ENCODE data around the gene OIP5. TPM values are rescaled to one million over a fixed set of nuclear protein-coding genes. Genes with fewer than 3 reads are reported as not detected.

OIP5 gene
- total and polyA plus RNA-seq, 4 donors = 0.17 to 11.8 (median 1.1) TPM

GRCh38 chr15:41278319-41278718 lies 54.1 kb downstream of the OIP5 start:
- peaks cover 2 to 6% (median 5%) of the 10 kb centered on the region in 4 donors for H3K4me1 ChIP-seq (ENCODE audit: control insufficient read depth in 4 of 4, insufficient read depth in 4 of 4, low read length in 3 of 4)
- 92% methylated on average over 3 of the region's 3 CpGs for WGBS
- TF ChIP-seq JUND (IDR thresholded peaks at IDR 0.05) (no peak), RXRA (IDR thresholded peaks at IDR 0.05) (no peak), FOXA1 (IDR thresholded peaks at IDR 0.05) (no peak), EGR1 (IDR thresholded peaks at IDR 0.05; ENCODE audit: low read depth in 2 of 2) (no peak), NR2F2 (IDR thresholded peaks at IDR 0.05) (no peak)
- H3K9me3 ChIP-seq (ENCODE audit: control insufficient read depth in 4 of 4, low read length in 3 of 4) = no peaks in the 10 kb centered on the region
- H3K27me3 ChIP-seq (ENCODE audit: control insufficient read depth in 4 of 4, insufficient read depth in 4 of 4, low read length in 3 of 4) = no peaks in the 10 kb centered on the region
- no peak overlapping the region for H3K9ac ChIP-seq (ENCODE audit: low read depth in 1 of 2, low read length in 2 of 2)
- no peak for DNase-seq (ENCODE audit: low spot score)
- peaks cover 11 to 38% (median 29%) of the 10 kb centered on the region in 4 donors for H3K36me3 ChIP-seq (ENCODE audit: control insufficient read depth in 4 of 4, insufficient read depth in 3 of 4, low read depth in 1 of 4, low read length in 3 of 4)
- no peak overlapping the region for H3K27ac ChIP-seq (ENCODE audit: low read depth in 1 of 2, low read length in 2 of 2)
- no peak overlapping the region for H3K4me3 ChIP-seq (ENCODE audit: low read depth in 1 of 3, low read length in 3 of 3)

GRCh38 chr15:41276831-41277230 lies 55.6 kb downstream of the OIP5 start:
- H3K9me3 ChIP-seq (ENCODE audit: control insufficient read depth in 4 of 4, low read length in 3 of 4) = no peaks in the 10 kb centered on the region
- no peak overlapping the region for H3K9ac ChIP-seq (ENCODE audit: low read depth in 1 of 2, low read length in 2 of 2)
- no peaks in the 10 kb centered on the region for H3K27me3 ChIP-seq (ENCODE audit: control insufficient read depth in 4 of 4, insufficient read depth in 4 of 4, low read length in 3 of 4)
- H3K27ac ChIP-seq (ENCODE audit: low read depth in 1 of 2, low read length in 2 of 2) = no peak overlapping the region
- H3K36me3 ChIP-seq (ENCODE audit: control insufficient read depth in 4 of 4, insufficient read depth in 3 of 4, low read depth in 1 of 4, low read length in 3 of 4) = peaks cover 16 to 47% (median 34%) of the 10 kb centered on the region in 4 donors
- H3K4me3 ChIP-seq (ENCODE audit: low read depth in 1 of 3, low read length in 3 of 3) = no peak overlapping the region
- H3K4me1 ChIP-seq (ENCODE audit: control insufficient read depth in 4 of 4, insufficient read depth in 4 of 4, low read length in 3 of 4) = peaks cover 0 to 6% (median 5%) of the 10 kb centered on the region in 4 donors
- no peak for DNase-seq (ENCODE audit: low spot score)
- no peak for TF ChIP-seq ZBTB33 (IDR thresholded peaks at IDR 0.05)
- TF ChIP-seq REST (IDR thresholded peaks at IDR 0.05) = no peak

- Histone ChIP-seq H3K27me3 (ENCODE audit: control insufficient read depth in 4 of 4, insufficient read depth in 4 of 4, low read length in 3 of 4) (no peaks in the 10 kb centered on the region), H3K4me1 (ENCODE audit: control insufficient read depth in 4 of 4, insufficient read depth in 4 of 4, low read length in 3 of 4) (peaks cover 0 to 2% (median 0%) of the 10 kb centered on the region in 4 donors), H3K9me3 (ENCODE audit: control insufficient read depth in 4 of 4, low read length in 3 of 4) (no peaks in the 10 kb centered on the region), H3K27ac (ENCODE audit: low read depth in 1 of 2, low read length in 2 of 2) (no peak overlapping the region), H3K9ac (ENCODE audit: low read depth in 1 of 2, low read length in 2 of 2) (no peak overlapping the region), H3K36me3 (ENCODE audit: control insufficient read depth in 4 of 4, insufficient read depth in 3 of 4, low read depth in 1 of 4, low read length in 3 of 4) (peaks cover 16 to 42% (median 30%) of the 10 kb centered on the region in 4 donors), H3K4me3 (ENCODE audit: low read depth in 1 of 3, low read length in 3 of 3) (no peak overlapping the region)
- no peak for DNase-seq (ENCODE audit: low spot score)
- 97% methylated on average over 2 of the region's 2 CpGs for whole genome bisulfite sequencing
- TF ChIP-seq CTCF (IDR thresholded peaks at IDR 0.05; ENCODE audit: low read depth, low read length, missing input control) (no peak), ATF3 (IDR thresholded peaks at IDR 0.05) (no peak), TAF1 (conservative IDR thresholded peaks at IDR 0.05) (no peak), EGR1 (IDR thresholded peaks at IDR 0.05; ENCODE audit: low read depth in 2 of 2) (no peak), HNF4G (IDR thresholded peaks at IDR 0.05) (no peak), FOXA1 (IDR thresholded peaks at IDR 0.05) (no peak), GABPA (IDR thresholded peaks at IDR 0.05 in 1 of 2, conservative IDR thresholded peaks at IDR 0.05 in 1 of 2) (no peak), FOXA2 (IDR thresholded peaks at IDR 0.05) (no peak), RAD21 (IDR thresholded peaks at IDR 0.05) (no peak), JUND (IDR thresholded peaks at IDR 0.05) (no peak), NR2F2 (IDR thresholded peaks at IDR 0.05) (no peak), RXRA (IDR thresholded peaks at IDR 0.05) (no peak), YY1 (IDR thresholded peaks at IDR 0.05) (no peak), SP1 (IDR thresholded peaks at IDR 0.05) (no peak), ZBTB33 (IDR thresholded peaks at IDR 0.05) (no peak), MAX (IDR thresholded peaks at IDR 0.05) (no peak)
Observed at GRCh38 chr15:41269887-41270286, 62.5 kb downstream of the OIP5 start.
